HG03108 (cell line): Measurements from ENCODE around the gene FBXW8.

Source experiments
- ATAC-seq: cut with Tn5 transposase; IDR thresholded peaks from one replicate; pipeline ENCODE4 v1.9.1; 2021; ENCODE audit warnings: moderate library complexity; ENCODE audit not compliant: unreplicated experiment

The FBXW8 gene

GRCh38 chr12:117036547-117036946, 125.8 kb downstream of the FBXW8 start:
- no peak for ATAC-seq

- no peak for ATAC-seq
These were observed 126.7 kb downstream of the FBXW8 start for GRCh38 chr12:117037289-117038022.

- ATAC-seq, result no peak
These were observed 127.4 kb downstream of the FBXW8 start for GRCh38 chr12:117038023-117038680.

GRCh38 chr12:117038919-117039318, 128.2 kb downstream of the FBXW8 start:
- ATAC-seq, result no peak

DNA sequence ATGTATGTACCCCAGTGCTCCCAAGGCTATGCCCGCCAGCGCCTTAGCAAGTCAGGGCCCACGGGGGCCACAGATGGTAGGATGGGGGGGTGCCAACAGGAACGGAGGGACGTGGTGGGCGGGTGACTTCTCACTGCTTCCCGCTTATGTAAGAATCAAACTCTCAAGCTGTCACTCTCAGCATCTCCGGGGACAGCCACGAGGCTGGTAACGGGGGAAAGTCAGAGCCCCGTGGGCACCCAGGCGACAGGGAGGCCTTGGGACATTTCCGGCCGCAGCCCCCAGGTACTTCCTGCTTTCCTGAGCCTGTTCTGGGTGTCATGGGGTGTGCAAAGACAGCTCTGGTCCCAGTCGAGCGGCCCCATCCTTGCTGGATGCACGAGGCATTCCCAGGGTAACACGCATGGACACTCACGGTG, 129.2 kb downstream of the FBXW8 start:
- ATAC-seq, result no peak

DNA sequence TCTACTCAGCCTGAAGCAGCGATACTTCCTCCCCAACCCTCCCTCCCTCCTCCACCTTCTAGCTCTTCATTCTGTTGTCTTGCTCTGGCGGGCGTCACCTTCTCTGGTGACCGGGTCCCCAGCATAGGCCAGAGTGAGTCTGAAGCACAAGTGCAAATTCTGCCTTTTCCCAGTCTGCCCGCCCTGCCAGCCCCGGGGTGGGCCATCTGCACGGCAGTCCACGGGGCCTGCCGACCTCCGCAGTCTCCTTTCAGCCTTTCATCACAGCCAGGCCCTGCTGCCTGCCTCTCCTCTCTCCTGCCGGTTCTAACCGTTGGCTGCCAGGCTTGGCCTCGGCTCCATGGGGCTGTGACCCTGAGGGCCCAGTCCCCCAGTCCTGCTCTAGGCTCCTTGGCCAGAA, 129.7 kb downstream of the FBXW8 start:
- ATAC-seq, result no peak

- ATAC-seq, result no peak
These were observed 131.0 kb downstream of the FBXW8 start for GRCh38 chr12:117041798-117042170.

- no peak for ATAC-seq
These were observed 131.6 kb downstream of the FBXW8 start for GRCh38 chr12:117042171-117042842.

DNA sequence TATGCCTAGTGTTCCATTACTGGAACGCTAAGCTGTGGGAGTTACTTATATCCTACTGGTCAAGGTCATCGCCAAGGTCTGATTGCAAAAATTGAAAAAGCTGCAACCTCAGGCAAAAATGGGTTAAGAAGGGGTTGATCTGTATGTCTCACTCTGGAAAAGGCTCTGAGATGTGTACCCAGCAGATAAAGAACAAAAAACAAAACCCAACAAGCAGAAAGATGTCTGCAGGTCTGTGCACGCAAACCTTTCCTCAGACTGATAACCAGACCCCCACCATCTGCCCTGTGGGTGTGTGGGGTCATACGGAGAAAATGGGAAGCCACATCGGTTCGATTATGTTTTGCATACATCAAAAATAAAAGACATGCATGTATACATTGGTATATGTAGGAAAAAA, 132.1 kb downstream of the FBXW8 start:
- no peak for ATAC-seq

- no peak for ATAC-seq
These were observed 133.6 kb downstream of the FBXW8 start for GRCh38 chr12:117044311-117044710.

DNA sequence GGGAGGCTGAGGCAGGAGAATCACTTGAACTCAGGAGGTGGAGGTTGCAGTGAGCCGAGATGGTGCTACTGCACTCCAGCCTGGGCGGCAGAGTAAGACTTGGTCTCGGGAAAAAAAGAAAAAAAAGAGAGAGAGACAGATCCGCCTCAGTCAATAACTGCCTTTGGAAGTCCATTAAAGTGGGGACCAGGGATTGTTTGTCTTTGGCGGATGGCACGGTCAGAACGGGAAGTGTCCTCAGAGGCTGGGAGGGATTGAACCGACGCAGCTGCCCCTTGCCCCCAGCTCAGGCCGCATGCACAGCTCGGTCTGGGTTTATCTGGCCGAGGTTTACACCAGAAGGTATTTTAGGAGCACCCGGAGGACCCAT, 134.0 kb downstream of the FBXW8 start:
- no peak for ATAC-seq

GRCh38 chr12:117045160-117046010, 134.6 kb downstream of the FBXW8 start:
- ATAC-seq, result no peak

DNA sequence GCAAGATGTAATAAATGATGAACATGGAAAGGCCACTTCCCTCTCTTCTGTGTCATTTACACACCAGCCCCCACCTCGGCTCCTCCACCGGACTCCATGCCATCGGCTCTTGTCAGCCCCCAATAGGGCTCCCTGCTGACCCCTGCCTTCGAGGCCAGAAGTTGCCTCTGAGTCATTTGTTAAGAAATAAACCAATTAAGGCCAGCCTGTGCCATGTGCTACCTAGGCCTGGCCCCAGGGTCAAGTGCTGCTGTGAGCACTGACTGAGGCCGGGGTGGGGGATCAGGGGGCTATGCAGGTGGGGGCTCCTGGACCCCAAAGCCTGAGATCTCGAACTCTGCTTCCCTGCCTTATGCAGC, 135.2 kb downstream of the FBXW8 start:
- ATAC-seq, result no peak

GRCh38 chr12:117046425-117046824, 135.7 kb downstream of the FBXW8 start:
- no peak for ATAC-seq

DNA sequence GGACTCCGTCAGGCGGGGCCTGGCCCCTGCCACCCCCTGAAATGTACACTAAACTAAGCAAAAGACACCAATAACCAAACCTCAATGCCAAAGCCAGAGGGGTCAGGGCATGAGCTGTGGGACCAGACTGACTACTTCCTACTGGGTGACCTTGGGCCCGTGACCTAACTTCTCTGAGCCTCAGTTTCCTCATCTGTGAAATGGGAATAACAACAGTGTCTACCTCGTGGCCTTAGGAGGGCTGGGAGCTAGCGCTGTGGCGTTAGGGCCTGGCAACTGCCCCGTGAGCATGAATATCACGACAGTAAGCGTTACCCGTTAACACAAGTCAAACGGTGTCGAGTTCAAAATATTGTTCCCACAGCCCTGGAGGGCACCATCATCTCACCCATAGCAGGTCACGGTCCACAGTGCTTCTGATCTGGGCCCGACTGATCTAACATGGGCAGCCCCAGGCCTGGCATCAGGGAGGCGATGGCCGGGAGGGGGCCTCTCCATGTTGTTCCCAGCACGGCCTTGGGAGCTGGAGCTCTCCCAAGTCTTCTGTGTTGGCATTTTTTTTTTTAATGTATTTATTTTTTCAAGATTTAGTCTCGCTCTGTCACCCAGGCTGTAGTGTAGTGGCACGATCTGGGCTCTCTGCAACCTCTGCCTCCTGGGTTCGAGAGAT, 136.2 kb downstream of the FBXW8 start:
- ATAC-seq, result no peak

DNA sequence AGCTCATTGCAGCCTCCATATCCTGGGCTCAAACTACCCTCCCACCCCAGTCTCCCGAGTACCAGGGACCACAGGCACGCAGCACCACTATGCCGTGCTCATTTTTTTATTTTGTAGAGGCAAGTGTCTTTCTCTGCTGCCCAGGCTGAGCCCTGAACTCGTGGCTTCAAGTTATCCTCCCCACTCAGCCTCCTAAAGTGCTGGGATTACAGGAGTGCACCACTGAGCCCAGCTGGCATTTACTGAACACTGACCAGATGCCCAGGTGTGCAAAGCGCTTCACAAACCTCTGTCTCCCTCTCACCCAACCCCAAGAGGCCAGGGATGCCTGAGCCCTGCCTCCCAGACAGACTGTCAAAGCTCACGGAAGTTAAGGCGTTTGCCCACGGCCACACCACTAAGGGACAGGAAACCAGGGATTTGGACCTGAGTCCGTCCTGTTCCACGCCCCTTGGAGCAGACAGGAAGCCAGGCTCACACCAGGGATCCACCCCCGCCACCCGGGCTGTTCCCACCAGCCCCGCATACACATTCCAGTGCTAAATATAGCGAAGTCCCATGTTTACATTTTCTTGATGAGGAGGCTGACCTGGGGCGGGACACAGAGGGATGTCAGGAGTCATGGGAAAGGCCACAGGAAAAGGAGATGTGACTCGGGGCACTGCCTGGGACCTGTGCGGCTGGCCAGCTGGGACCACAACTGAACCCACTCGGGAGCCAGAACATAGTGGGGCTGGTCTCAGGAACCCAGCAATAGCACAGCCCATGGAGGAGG, 137.2 kb downstream of the FBXW8 start:
- no peak for ATAC-seq

DNA sequence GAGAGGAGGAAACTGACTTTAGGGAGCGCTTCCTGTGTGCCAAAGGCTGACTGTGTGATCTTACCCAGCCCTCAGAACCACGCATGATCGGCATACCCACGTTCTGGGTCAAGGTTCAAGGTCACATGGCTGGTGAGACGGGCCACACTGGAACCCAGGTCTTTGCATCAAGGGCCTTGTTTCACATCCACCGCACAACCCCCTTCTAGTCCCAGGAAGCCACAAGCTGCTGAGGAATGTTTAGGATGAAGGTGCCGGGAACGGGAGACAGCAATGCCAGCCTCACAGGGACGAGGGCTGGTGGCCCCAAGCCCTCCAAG, 137.8 kb downstream of the FBXW8 start:
- ATAC-seq, result no peak

GRCh38 chr12:117049295-117049694, 138.5 kb downstream of the FBXW8 start:
- ATAC-seq, result no peak

- ATAC-seq, result no peak
These were observed 139.3 kb downstream of the FBXW8 start for GRCh38 chr12:117050060-117050459.

GRCh38 chr12:117051380-117051779, 140.6 kb downstream of the FBXW8 start:
- no peak for ATAC-seq
